ENCODE measurements around the gene UQCR11. TPM values are rescaled to one million over a fixed set of nuclear protein-coding genes. Genes with fewer than 3 reads are reported as not detected.

UQCR11 gene
- total and polyA plus RNA-seq, 2 of the 4 experiments (the other 2 are of a cell fraction), result 29.2 to 177 TPM

DNA sequence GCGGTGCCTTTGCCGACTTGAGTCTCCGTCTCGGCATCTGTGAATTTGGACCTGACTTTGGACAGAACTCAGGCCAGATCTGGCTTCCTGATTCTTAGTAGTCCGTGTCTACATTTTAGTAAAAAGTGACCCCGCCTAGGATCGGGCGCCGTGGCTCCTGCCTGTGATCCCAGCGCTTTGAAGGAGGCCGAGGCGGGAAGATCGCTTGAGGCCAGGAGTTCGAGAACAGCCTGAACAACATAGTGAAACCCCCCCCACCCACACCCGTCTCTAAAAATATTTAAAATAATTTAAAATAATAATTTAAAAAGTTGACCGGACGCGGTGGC lies 48.0 kb upstream of the UQCR11 start:
- Histone ChIP-seq H4K5ac (ENCODE audit: low read depth, low read length) (peak overlapping the region; percentile 86), H3K9me3 (ENCODE audit: control insufficient read depth, insufficient read depth, low read length) (no peaks in the 10 kb centered on the region), H3K56ac (ENCODE audit: extremely low read depth, insufficient read depth, low read length) (no peak overlapping the region; the same call in 1 of the 2 replicates), H2AK9ac (replicated peaks; ENCODE audit: low read depth, low read length, poor library complexity) (peak overlapping the region; percentile 87), H3K14ac (replicated peaks; ENCODE audit: low read depth, low read length) (peak overlapping the region; percentile 95), H2BK120ac (ENCODE audit: low read depth, low read length) (peak overlapping the region; percentile 78), H4K20me1 (ENCODE audit: insufficient read depth, low read length) (peaks cover 26% of the 10 kb centered on the region), H2BK20ac (ENCODE audit: low read depth, low read length) (no peak overlapping the region), H3K18ac (ENCODE audit: low read depth, low read length) (peak overlapping the region; percentile 32), H4K8ac (ENCODE audit: low read depth in 2 of 2, low read length in 2 of 2) (peak overlapping the region; percentile 85 to 99), H3K4me2 (ENCODE audit: low read depth, low read length) (peak overlapping the region; percentile 79), H3K4ac (ENCODE audit: low read depth, low read length) (peak overlapping the region; percentile 27), H3K27ac (ENCODE audit: insufficient read depth, low read length) (peak overlapping the region; percentile 58), H3K4me3 (ENCODE audit: insufficient read depth, low read depth, low read length) (peak overlapping the region; percentile 49), H3K9ac (ENCODE audit: low read depth, low read length) (peak overlapping the region; percentile 63), H2AFZ (replicated peaks; ENCODE audit: low read length, poor library complexity) (peak overlapping the region; percentile 100), H3K36me3 (ENCODE audit: control insufficient read depth, insufficient read depth, low read length) (peaks cover 12% of the 10 kb centered on the region; the same call in 1 of the 2 replicates), H3K23ac (ENCODE audit: low read depth, low read length) (0 out of 2 replicates have a peak overlapping the region, but pooled peaks have one; percentile 85), H3K9me1 (ENCODE audit: insufficient read depth, low read length) (no peaks in the 10 kb centered on the region), H4K91ac (ENCODE audit: insufficient read depth, low read depth, low read length) (peak overlapping the region; percentile 66; the same call in 1 of the 2 replicates), H2BK15ac (ENCODE audit: low read depth, low read length) (no peak overlapping the region), H3K4me1 (ENCODE audit: control insufficient read depth, insufficient read depth, low read length) (peaks cover 3% of the 10 kb centered on the region; the same call in 1 of the 2 replicates), H3K79me1 (ENCODE audit: low read depth in 1 of 2, low read length in 2 of 2) (peaks cover 13 to 29% of the 10 kb centered on the region in 2 experiments), H3K27me3 (ENCODE audit: control insufficient read depth, insufficient read depth, low read length) (no peaks in the 10 kb centered on the region; the same call in 1 of the 2 replicates), H2BK5ac (ENCODE audit: low read depth, low read length, poor library complexity, severe bottlenecking) (peak overlapping the region; percentile 70), H2AK5ac (ENCODE audit: low read depth, low read length) (no peak overlapping the region)
- no peak for TF ChIP-seq MAZ (IDR thresholded peaks at IDR 0.05; ENCODE audit: borderline replicate concordance, low read depth, low read length)
- no peak for TF ChIP-seq RCOR1 (IDR thresholded peaks at IDR 0.05; ENCODE audit: insufficient replicate concordance, low read length)
- TF ChIP-seq, protein P1, sequence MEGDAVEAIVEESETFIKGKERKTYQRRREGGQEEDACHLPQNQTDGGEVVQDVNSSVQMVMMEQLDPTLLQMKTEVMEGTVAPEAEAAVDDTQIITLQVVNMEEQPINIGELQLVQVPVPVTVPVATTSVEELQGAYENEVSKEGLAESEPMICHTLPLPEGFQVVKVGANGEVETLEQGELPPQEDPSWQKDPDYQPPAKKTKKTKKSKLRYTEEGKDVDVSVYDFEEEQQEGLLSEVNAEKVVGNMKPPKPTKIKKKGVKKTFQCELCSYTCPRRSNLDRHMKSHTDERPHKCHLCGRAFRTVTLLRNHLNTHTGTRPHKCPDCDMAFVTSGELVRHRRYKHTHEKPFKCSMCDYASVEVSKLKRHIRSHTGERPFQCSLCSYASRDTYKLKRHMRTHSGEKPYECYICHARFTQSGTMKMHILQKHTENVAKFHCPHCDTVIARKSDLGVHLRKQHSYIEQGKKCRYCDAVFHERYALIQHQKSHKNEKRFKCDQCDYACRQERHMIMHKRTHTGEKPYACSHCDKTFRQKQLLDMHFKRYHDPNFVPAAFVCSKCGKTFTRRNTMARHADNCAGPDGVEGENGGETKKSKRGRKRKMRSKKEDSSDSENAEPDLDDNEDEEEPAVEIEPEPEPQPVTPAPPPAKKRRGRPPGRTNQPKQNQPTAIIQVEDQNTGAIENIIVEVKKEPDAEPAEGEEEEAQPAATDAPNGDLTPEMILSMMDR (conservative IDR thresholded peaks at IDR 0.05; ENCODE audit: low read depth, low read length), result no peak
- intact Hi-C loops (cut with micrococcal nuclease), result no loop called here
- dilution Hi-C loops (cut with HindIII; ENCODE audit: low sequenced_read_pairs, unreplicated experiment), result no loop called here
- BruUV-seq (replicated peaks), result no TSS peak
- DNase-seq (no peak), ATAC-seq (ENCODE audit: low read depth) (no peak)
- ChIA-PET CTCF (interaction anchor here (0.5 to 0.7 kb wide), 2 partner anchors 73 to 128 kb away, joined by 3 to 4 read pairs; no protein-coding TSS in a partner anchor), POLR2A (ENCODE audit: unreplicated experiment) (interaction anchor here (0.6 kb wide), 1 partner anchor 384 kb away, joined by 4 read pairs; no protein-coding TSS in a partner anchor)
- in situ Hi-C loops (cut with MboI; ENCODE audit: low sequenced_read_pairs), result no loop called here
- 6% methylated on average over 5 of the region's 18 CpGs; no CpG with 5 or more reads in 1 of the 2 experiments for WGBS, 2 experiments (ENCODE audit: extremely low coverage in 2 of 2, insufficient read length in 1 of 2)

Measured in IMR-90 (cell line).